ENCODE measurements around the gene MUC22.
"Not testable (repeated sequence)": the region's sequence is repeated elsewhere in the genome, so short reads cannot be mapped to it uniquely, and the experiment has no call there.

Gene MUC22

GRCh38 chr6:31000067-31000860 is 10.0 kb upstream of the MUC22 start:
- DNase-seq = not testable (repeated sequence)

- no peak for DNase-seq
These were observed 8.9 kb upstream of the MUC22 start for GRCh38 chr6:31001281-31001888.

DNA sequence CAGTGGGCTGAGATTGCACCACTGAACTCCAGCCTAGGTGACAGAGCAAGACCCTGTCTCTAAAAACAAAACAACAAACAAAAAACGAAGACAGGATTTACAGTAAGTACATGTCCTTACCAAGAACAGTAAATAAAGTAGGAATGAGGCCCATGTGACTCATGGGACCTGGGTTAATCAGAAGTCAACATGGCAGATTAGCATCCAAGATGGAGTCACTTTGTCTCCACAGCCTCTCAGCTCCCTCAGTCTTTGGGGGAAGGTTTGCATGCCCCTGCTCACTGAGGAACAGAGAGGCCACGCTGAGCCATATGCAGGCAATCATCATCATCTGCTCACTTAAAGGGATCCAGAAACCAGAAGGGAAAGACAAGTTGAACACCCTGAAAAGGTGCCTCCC is 7.8 kb upstream of the MUC22 start:
- no peak for DNase-seq

- DNase-seq = no peak
These were observed 5.5 kb upstream of the MUC22 start for GRCh38 chr6:31004794-31005193.

DNA sequence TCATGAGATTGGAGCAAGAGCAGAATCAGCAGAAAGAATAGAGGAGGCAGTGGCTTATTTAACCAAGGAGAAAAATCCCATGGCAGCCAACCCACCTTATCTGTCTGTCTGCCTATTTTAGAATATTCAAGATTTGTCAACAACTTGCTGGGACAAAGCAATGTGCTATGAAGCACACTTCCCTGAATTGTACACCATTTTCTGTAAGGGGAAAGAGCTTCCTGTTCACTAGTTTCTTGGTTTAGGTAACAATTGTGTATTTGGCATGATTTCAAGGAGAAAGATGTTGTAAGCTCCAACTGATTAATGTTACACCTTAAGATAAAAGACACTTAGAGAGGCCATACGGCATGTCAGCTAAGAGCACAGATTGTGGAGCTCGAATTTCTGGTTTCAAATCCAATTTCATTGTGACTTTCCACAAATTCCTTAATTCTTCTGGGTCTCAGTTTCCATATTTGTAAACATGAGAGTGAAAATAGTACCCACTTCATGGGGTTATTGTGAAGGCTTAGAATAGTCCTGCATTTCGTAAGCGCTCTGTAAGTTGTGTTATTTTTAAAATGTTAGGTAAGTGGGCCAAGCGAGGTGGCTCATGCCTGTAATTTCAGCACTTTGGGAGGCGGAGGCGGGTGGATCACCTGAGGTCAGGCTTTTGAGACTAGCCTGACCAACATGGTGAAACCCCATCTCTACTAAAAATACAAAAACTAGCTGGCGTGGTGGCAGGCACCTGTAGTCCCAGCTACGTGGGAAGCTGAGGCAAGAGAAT is 4.8 kb upstream of the MUC22 start:
- no peak for DNase-seq

- DNase-seq = no peak
These were observed 2.6 kb upstream of the MUC22 start for GRCh38 chr6:31007694-31008093.

- DNase-seq = no peak
These were observed 2.1 kb upstream of the MUC22 start for GRCh38 chr6:31008165-31008564.

DNA sequence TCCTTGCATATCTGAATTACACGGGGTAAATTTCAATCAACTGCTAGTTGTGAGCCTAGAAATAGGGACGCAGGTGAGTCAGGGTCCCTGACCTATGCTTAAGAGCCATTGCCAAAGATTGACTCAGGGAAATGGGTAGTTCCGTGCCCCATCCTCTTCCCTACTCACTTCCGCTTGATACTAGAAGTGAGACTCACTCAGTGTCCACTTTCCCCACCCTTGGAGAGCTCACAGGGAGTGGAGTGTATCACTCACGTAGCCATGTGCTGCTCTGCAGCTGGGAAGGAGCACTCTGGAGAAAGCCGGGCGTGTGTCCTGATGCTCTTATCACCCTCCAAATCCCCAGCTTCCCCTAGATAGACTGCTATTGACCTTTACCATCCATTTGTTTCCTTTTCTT is 543 bp upstream of the MUC22 start:
- DNase-seq = no peak

GRCh38 chr6:31011153-31011552 is 879 bp downstream of the MUC22 start:
- DNase-seq = no peak

- no peak for DNase-seq
These were observed 6.5 kb downstream of the MUC22 start for GRCh38 chr6:31016659-31017299.

- DNase-seq = not testable (repeated sequence)
These were observed 7.2 kb downstream of the MUC22 start for GRCh38 chr6:31017436-31017835.

GRCh38 chr6:31020057-31020456 is 9.8 kb downstream of the MUC22 start:
- DNase-seq = no peak

GRCh38 chr6:31020631-31021255 is 10.5 kb downstream of the MUC22 start:
- not testable (repeated sequence) for DNase-seq

DNA sequence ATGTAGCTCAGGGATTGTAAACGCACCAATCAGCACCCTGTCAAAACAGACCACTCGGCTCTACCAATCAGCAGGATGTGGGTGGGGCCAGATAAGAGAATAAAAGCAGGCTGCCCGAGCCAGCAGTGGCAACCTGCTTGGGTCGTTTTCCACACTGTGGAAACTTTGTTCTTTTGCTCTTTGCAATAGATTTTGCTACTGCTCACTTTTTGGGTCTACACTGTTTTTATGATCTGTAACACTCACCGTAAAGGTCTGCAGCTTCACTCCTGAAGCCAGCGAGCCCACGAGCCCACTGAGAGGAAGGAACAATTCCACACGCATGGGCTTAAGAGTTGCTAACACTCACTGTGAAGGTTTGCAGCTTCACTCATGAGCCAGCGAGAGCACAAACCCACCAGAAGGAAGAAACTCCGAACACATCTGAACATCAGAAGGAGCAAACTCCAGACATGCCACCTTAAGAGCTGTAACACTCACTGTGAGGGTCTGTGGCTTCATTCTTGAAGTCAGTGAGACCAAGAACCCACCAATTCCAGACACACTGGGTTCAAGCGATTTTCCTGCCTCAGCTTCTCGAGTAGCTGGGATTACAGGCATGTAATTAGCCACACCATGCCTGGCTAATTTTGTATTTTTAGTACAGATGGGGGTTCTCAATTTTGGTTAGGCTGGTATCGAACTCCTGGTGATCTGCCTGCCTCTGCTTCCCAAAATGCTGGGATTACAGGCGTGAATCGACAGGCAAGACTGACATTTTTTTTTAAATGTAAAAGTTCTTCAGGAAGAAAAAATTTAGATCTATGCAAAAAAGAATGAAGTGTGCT is 11.6 kb downstream of the MUC22 start:
- not testable (repeated sequence) for DNase-seq

DNA sequence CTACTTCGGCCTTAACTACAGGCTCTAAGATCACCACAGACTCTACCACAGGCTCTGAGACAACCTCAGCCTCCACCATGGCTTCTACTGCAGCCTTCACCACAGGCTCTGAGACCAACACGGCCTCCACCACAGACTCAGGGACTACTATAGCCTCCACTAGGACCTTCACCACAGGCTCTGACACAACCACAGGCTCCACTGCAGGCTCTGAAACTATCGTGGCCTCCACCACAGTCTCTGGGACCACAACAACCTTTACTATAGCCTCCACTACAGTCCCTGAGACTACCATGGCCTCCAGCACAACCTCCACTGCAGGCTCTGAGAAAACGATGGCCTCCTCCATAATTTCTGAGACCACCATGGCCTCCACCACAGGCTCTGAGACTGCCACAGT is 15.3 kb downstream of the MUC22 start:
- no peak for DNase-seq

GRCh38 chr6:31031095-31031494 is 20.8 kb downstream of the MUC22 start:
- no peak for DNase-seq

- no peak for DNase-seq
These were observed 22.8 kb downstream of the MUC22 start for GRCh38 chr6:31033075-31033474.

DNA sequence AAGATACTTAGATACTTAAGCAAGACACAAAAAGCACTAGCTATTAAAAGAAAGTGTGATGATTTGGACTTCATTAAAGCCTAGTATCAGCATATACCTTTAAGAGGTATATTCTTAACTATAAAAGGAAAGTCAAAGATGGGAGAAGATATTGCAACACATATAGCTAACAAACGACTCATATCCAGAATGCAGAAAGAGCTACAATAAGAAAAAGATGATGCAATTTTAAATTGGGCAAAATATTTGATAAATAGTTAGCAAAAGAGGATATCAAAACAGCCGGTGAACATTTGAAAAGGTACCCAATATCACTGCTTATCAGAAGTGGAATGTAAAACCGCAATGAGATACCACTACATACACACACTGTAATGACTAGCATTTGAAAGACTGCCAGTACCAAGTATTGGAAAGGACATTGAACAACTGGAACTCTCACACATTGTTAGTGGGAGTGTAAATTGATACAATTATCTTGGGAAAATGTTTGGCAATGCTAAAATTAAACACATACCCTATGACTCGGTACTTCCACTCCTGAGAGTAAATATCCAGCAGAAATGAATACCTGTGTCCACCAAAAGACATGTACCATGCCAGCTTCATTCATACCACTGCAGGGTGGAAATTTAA is 25.7 kb downstream of the MUC22 start:
- no peak for DNase-seq

- DNase-seq = no peak
These were observed 26.9 kb downstream of the MUC22 start for GRCh38 chr6:31037169-31037568.

- no peak for DNase-seq
These were observed 27.4 kb downstream of the MUC22 start for GRCh38 chr6:31037682-31038081.

DNA sequence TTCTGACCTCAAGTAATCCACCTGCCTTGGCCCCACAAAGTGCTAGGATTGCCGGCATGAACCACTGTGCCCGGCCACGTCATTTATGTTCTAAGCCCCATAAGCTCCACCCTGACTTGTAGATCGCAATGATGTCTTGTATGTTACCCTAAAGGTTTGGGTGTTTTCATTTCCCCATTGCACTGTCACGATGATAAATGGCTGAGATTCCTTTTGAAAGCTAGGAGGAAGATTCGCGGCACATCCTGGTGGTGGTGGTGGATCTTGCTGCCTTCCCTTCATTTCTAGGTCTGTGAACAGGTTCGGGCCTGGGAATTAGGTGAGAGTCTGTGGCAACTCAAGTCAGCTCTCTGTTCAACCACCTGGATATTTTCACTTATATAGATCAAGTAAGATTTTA is 28.3 kb downstream of the MUC22 start:
- DNase-seq = no peak
